Tibial nerve (tissue), 4 donors: ENCODE data around the gene AP2B1. TPM values are rescaled to one million over a fixed set of nuclear protein-coding genes. Genes with fewer than 3 reads are reported as not detected.

Experiments
- DNase-seq, 2 donors: peaks; one replicate each; pipeline ENCODE4 v3.0.0-alpha.2; 2019; ENCODE audit warnings: low spot score in 2 of 2
- H3K27ac ChIP-seq, 4 donors: fragments of 200-600 bp; sonication (generic) in 3 of 4; one replicate each; pipeline ENCODE4 v1.5.1; 2017 to 2019; ENCODE audit warnings: mild to moderate bottlenecking in 1 of 4
- H3K27me3 ChIP-seq, 2 donors: fragments of 200-600 bp; sonication (generic) in 1 of 2; one replicate each; pipeline versions ENCODE4 v1.5.1 to v1.6.0; 2017 to 2019
- H3K36me3 ChIP-seq, 3 donors: fragments of 200-600 bp; sonication (generic); one replicate each; pipeline ENCODE4 v1.5.1; 2018 to 2019
- H3K4me1 ChIP-seq, 4 donors: fragments of 200-600 bp; sonication (generic) in 3 of 4; one replicate each; pipeline ENCODE4 v1.5.1; 2017 to 2019
- H3K4me3 ChIP-seq, 4 donors: fragments of 200-600 bp; sonication (generic) in 3 of 4; one replicate each; pipeline ENCODE4 v1.5.1; 2017 to 2019; ENCODE audit warnings: mild to moderate bottlenecking in 1 of 4, moderate library complexity in 1 of 4
- H3K9me3 ChIP-seq, 4 donors: fragments of 200-600 bp; sonication (generic) in 3 of 4; one replicate each; pipeline ENCODE4 v1.5.1; 2017 to 2019
- EP300 ChIP-seq, 2 donors: sonication (generic); formaldehyde crosslinking; IDR thresholded peaks; one replicate each; pipeline ENCODE4 v1.6.1; 2017; ENCODE audit warnings: antibody characterized with exemption in 2 of 2, mild to moderate bottlenecking in 1 of 2
- POLR2A ChIP-seq, 2 donors: fragments of 450-650 bp; IDR thresholded peaks; one replicate each; pipeline ENCODE4 v1.6.1; 2017; ENCODE audit warnings: antibody characterized with exemption in 2 of 2, mild to moderate bottlenecking in 2 of 2, moderate library complexity in 2 of 2
- WGBS, 2 donors: methylation state at CpG; one replicate each; pipeline ENCODE4 v1.1.5; 2018; 5-methylcytosine and 5-hydroxymethylcytosine counted together
- total RNA-seq, 4 donors: library from RNA; depleted of rRNA; stranded (reverse); fragments of >200 nt; gene quantifications; one replicate each; pipeline ENCODE4 v1.1.0, GENCODE V29; 2016
- TF ChIP-seq, protein P1 (sequence below), 5 experiments: fragments of 200-600 bp in 3 of 5; fragments of 450-650 bp in 2 of 5; sonication (generic) in 3 of 5; IDR thresholded peaks; one replicate each; pipeline ENCODE4 v1.5.1; 2016 to 2019; ENCODE audit warnings: antibody characterized with exemption in 5 of 5, mild to moderate bottlenecking in 3 of 5, moderate library complexity in 2 of 5

The AP2B1 gene
- total RNA-seq, 4 donors from 2014 or later, result 59.9 to 77.7 (median 62.0) TPM

DNA sequence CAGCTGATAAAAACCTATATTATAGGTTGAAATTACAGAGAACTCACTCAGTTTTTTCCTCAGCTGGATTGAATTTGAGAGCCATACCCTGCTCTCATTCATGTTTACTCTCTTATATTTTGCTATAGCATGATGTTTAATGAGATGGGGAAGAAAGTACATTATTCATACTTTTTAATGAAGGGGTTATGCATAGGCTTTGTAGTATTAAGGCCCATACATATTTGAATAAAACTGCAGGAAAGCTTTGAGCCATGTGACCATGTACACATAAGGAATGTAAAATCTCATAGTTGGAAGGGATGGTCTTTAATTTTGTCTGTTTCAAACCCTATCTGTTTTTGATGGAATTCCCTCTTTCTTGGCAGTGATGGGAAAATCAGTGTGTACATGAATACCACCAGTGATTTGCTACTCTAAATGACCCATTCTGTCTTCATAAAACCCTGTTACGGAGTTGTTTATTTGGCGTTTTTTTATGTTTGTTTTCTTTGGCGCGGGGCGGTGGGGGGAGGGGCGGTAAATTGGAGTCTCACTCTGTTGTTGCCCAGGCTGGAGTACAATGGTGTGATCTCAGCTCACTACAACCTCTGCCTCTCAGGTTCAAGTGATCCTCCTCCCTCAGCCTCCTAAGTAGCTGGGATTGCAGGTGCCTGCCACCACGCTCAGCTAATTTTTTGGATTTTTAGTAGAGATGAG is 105.5 kb downstream of the AP2B1 start:
- Histone ChIP-seq H3K36me3 (peaks cover 0 to 72% (median 0%) of the 10 kb centered on the region in 3 donors), H3K9me3 (no peaks in the 10 kb centered on the region), H3K4me1 (peaks cover 0 to 6% (median 0%) of the 10 kb centered on the region in 4 donors), H3K27me3 (no peaks in the 10 kb centered on the region), H3K27ac (no peak overlapping the region), H3K4me3 (no peak overlapping the region)
- TF ChIP-seq POLR2A (IDR thresholded peaks at IDR 0.05) (no peak), EP300 (IDR thresholded peaks at IDR 0.05) (no peak)
- TF ChIP-seq, protein P1, sequence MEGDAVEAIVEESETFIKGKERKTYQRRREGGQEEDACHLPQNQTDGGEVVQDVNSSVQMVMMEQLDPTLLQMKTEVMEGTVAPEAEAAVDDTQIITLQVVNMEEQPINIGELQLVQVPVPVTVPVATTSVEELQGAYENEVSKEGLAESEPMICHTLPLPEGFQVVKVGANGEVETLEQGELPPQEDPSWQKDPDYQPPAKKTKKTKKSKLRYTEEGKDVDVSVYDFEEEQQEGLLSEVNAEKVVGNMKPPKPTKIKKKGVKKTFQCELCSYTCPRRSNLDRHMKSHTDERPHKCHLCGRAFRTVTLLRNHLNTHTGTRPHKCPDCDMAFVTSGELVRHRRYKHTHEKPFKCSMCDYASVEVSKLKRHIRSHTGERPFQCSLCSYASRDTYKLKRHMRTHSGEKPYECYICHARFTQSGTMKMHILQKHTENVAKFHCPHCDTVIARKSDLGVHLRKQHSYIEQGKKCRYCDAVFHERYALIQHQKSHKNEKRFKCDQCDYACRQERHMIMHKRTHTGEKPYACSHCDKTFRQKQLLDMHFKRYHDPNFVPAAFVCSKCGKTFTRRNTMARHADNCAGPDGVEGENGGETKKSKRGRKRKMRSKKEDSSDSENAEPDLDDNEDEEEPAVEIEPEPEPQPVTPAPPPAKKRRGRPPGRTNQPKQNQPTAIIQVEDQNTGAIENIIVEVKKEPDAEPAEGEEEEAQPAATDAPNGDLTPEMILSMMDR (IDR thresholded peaks at IDR 0.05), result no peak
- no peak for DNase-seq
- WGBS, 2 donors, result 71 to 78% methylated on average over 7 of the region's 7 CpGs

- no peak overlapping the region for H3K4me3 ChIP-seq
- TF ChIP-seq EP300 (IDR thresholded peaks at IDR 0.05) (no peak), POLR2A (IDR thresholded peaks at IDR 0.05) (no peak)
- TF ChIP-seq, protein P1 (IDR thresholded peaks at IDR 0.05), result no peak
- no peak for DNase-seq
- peaks cover 0 to 6% (median 0%) of the 10 kb centered on the region in 4 donors for H3K4me1 ChIP-seq
- peaks cover 0 to 65% (median 0%) of the 10 kb centered on the region in 3 donors for H3K36me3 ChIP-seq
- no peaks in the 10 kb centered on the region for H3K27me3 ChIP-seq
- 92 to 96% methylated on average over 3 of the region's 3 CpGs for WGBS, 2 donors
- H3K9me3 ChIP-seq, result no peaks in the 10 kb centered on the region
- H3K27ac ChIP-seq, result no peak overlapping the region
Observed at GRCh38 chr17:35693662-35694061, 106.5 kb downstream of the AP2B1 start.

- peaks cover 0 to 55% (median 0%) of the 10 kb centered on the region in 3 donors for H3K36me3 ChIP-seq
- WGBS, 2 donors, result 73 to 74% methylated on average over 2 of the region's 2 CpGs
Observed at GRCh38 chr17:35694906-35695305, 107.8 kb downstream of the AP2B1 start.

DNA sequence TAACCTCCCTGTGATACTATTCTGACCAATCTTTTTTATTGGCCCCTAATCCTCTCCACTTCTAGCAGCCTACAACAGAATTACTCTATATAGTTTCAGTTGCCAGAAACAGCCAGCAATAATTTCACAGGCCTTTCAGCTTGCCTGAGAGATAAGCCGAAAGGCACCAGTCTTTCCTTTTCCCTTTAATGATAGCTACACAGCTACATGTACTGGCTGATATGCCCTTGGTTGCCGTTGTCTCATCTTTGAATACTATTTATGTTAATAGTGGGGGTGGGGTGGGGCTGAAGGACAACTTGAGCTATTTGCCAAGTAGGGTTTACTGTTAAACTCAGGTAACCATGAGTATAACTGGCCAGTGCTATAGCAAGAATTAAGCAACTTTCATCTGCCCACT is 108.5 kb downstream of the AP2B1 start:
- no peak for DNase-seq
- Histone ChIP-seq H3K4me1 (peaks cover 0 to 6% (median 0%) of the 10 kb centered on the region in 4 donors), H3K36me3 (peaks cover 0 to 48% (median 0%) of the 10 kb centered on the region in 3 donors), H3K27me3 (no peaks in the 10 kb centered on the region), H3K9me3 (no peaks in the 10 kb centered on the region), H3K4me3 (no peak overlapping the region), H3K27ac (no peak overlapping the region)
- TF ChIP-seq EP300 (IDR thresholded peaks at IDR 0.05), result no peak
- TF ChIP-seq POLR2A (IDR thresholded peaks at IDR 0.05), result no peak
- TF ChIP-seq, protein P1 (IDR thresholded peaks at IDR 0.05), result no peak
- WGBS, 2 donors, result 74 to 77% methylated on average over 2 of the region's 2 CpGs

More at GRCh38 chr17:35694906-35695305, 107.8 kb downstream of the AP2B1 start:
- no peak for DNase-seq
- H3K4me1 ChIP-seq, result peaks cover 0 to 6% (median 0%) of the 10 kb centered on the region in 4 donors
- TF ChIP-seq EP300 (IDR thresholded peaks at IDR 0.05) (no peak), POLR2A (IDR thresholded peaks at IDR 0.05) (no peak)
- TF ChIP-seq, protein P1 (IDR thresholded peaks at IDR 0.05), result no peak
- no peak overlapping the region for H3K27ac ChIP-seq
- H3K9me3 ChIP-seq, result no peaks in the 10 kb centered on the region
- no peak overlapping the region for H3K4me3 ChIP-seq
- no peaks in the 10 kb centered on the region for H3K27me3 ChIP-seq

DNA sequence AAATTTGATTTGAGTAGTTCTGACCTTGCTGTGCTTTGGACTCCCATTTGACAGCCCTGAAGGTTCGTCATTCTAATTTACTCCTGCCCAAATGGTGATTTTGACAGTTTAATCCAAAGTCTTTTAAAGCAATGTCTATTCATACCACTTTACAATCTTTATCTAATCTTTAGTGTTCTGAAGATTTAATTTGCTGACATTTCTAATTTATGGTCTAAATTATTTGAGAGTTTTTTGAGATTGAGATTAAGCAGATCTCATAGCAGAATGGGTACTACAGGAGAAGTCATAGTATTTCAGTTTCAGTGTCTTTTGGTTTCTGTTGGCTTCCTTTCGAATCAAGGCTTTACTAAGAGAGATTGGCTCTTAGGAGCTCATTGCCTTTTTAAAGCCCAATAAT is 111.7 kb downstream of the AP2B1 start:
- DNase-seq, result no peak
- Histone ChIP-seq H3K4me3 (no peak overlapping the region), H3K36me3 (peaks cover 0 to 47% (median 0%) of the 10 kb centered on the region in 3 donors), H3K27ac (no peak overlapping the region), H3K27me3 (no peaks in the 10 kb centered on the region), H3K9me3 (no peaks in the 10 kb centered on the region), H3K4me1 (no peaks in the 10 kb centered on the region)
- 89 to 94% methylated on average over 2 of the region's 2 CpGs for WGBS, 2 donors
- TF ChIP-seq EP300 (IDR thresholded peaks at IDR 0.05) (no peak), POLR2A (IDR thresholded peaks at IDR 0.05) (no peak)
- TF ChIP-seq, protein P1 (IDR thresholded peaks at IDR 0.05), result no peak
